Heart left ventricle (tissue), 16 donors: ENCODE measurements around the gene PTPRK. TPM values are rescaled to one million over a fixed set of nuclear protein-coding genes. Genes with fewer than 3 reads are reported as not detected.

ENCODE experiments used
- ATAC-seq, 4 donors: fragments of 200-7000 bp; cut with Tn5 transposase; one replicate each; pipeline ENCODE4 v1.9.1; 2020 to 2022; ENCODE audit warnings: moderate library complexity in 4 of 4, mild to moderate bottlenecking in 3 of 4, moderate number of reproducible peaks in 1 of 4
- DNase-seq, 5 donors: peaks; one replicate each; pipeline ENCODE4 v3.0.0-alpha.2; 2020
- H3K27ac ChIP-seq, 12 donors: fragments of 200-600 bp; sonication (generic) in 4 of 12; one replicate each; pipeline versions ENCODE4 v1.5.0 to v1.8.0; 2016 to 2022; ENCODE audit warnings: mild to moderate bottlenecking in 2 of 12
- H3K27me3 ChIP-seq, 9 donors: fragments of 200-600 bp; sonication (generic) in 2 of 9; one replicate each; pipeline versions ENCODE4 v1.5.1 to v1.8.0; 2016 to 2022; ENCODE audit warnings: mild to moderate bottlenecking in 3 of 9
- H3K36me3 ChIP-seq, 9 donors: fragments of 200-600 bp; sonication (generic) in 2 of 9; one replicate each; pipeline versions ENCODE4 v1.5.0 to v1.8.0; 2018 to 2022; ENCODE audit warnings: mild to moderate bottlenecking in 2 of 9
- H3K4me1 ChIP-seq, 12 donors: fragments of 200-600 bp; sonication (generic) in 4 of 12; one replicate each; pipeline versions ENCODE4 v1.5.0 to v1.8.0; 2016 to 2022; ENCODE audit warnings: mild to moderate bottlenecking in 3 of 12
- H3K4me3 ChIP-seq, 12 donors: fragments of 200-600 bp; sonication (generic) in 4 of 12; one replicate each; pipeline versions ENCODE4 v1.5.0 to v1.8.0; 2017 to 2022; ENCODE audit warnings: mild to moderate bottlenecking in 9 of 12, moderate library complexity in 4 of 12
- H3K9me3 ChIP-seq, 12 donors: fragments of 200-600 bp; sonication (generic) in 4 of 12; one replicate each; pipeline versions ENCODE4 v1.5.0 to v1.8.0; 2016 to 2022; ENCODE audit warnings: mild to moderate bottlenecking in 1 of 12
- CTCF ChIP-seq, 12 donors: fragments of 200-600 bp; sonication (generic) in 4 of 12; IDR thresholded peaks; one replicate each; pipeline versions ENCODE4 v1.5.0 to v1.8.0; 2018 to 2022; ENCODE audit warnings: antibody characterized with exemption in 12 of 12, mild to moderate bottlenecking in 5 of 12
- POLR2A ChIP-seq, 2 donors: fragments of 450-650 bp; IDR thresholded peaks; one replicate each; pipeline ENCODE4 v1.6.1; 2017; ENCODE audit warnings: antibody characterized with exemption in 2 of 2, mild to moderate bottlenecking in 2 of 2, moderate library complexity in 2 of 2
- WGBS, 4 donors: extraction: QIAGEN DNeasy Blood & Tissue Kit in 2 of 4; methylation state at CpG; one replicate each; pipeline versions ENCODE4 v1.1.5 to v1.1.7; 2013 to 2018; 5-methylcytosine and 5-hydroxymethylcytosine counted together
- intact Hi-C, 10 donors: fragments of 100-400 bp; cut with DNase I; formaldehyde crosslinking; loops; one replicate each; pipeline versions ENCODE4 v1.11.1 to v1.14.2; 2022
- polyA plus RNA-seq, 2 donors: library from polyadenylated mRNA; stranded (reverse); fragments of 200-250 nt; gene quantifications; one replicate each; pipeline ENCODE4 v1.2.3, GENCODE V29; 2013
- total RNA-seq, 9 donors: library from RNA; depleted of rRNA in 2 of 9; stranded (reverse); fragments of >200 nt in 2 of 9; fragmentation: NEBNext Ultra II Directional in 3 of 9; extraction: Animal tissue kit (Norgen Biotek cat#: 25700) in 3 of 9; gene quantifications; one replicate each; pipeline versions ENCODE4 v1.1.0 to v1.2.4, GENCODE V29; 2016 to 2023
- donor health status: ischemic (EF 13 %, LVEDD 7.1; RV severe dilation, severe dysfunction).
- donor health status: healthy with polysubstance abuse.
- donor health status: DM: no; HTN: yes; CAD: no.
- donor health status: DM: no; HTN: no; CAD: no.
- donor health status: ischemic (EF 25% LVEDD 6.9; RV normal size, moderate dysfunction).
- donor health status: ischemic (EF 25% LVEDD 5.7; RV mildly dilated, moderate dysfunction).
- donor health status: healthy.
- donor health status: DM: yes; HTN: yes; CAD: no.
- donor health status: ischemic (EF 35%, LVEDD 5.7; RV mildly dilated, moderate dysfunction).
- donor health status: nonischemic (EF 11% LVEDD 7.7; RV severe dilation, severe dysfunction).
- donor health status: DM: yes; HTN: yes; CAD: no.
- donor health status: PGD.
- donor health status: ischemic (EF 29% LVEDD 5.4; RV normal size, mild dysfunction).
- donor health status: nonischemic (EF 23%, LVEDD 6.1; RV moderate dilation, normal function).

PTPRK gene
- total and polyA plus RNA-seq, 11 donors, result 5.4 to 50.8 (median 38.5) TPM

GRCh38 chr6:128336436-128337095 is 183.8 kb downstream of the PTPRK start:
- no peak for DNase-seq
- H3K4me3 ChIP-seq, result no peak overlapping the region
- peaks cover 0 to 45% (median 25%) of the 10 kb centered on the region in 12 donors for H3K4me1 ChIP-seq
- ATAC-seq, result no peak
- no peaks in the 10 kb centered on the region for H3K36me3 ChIP-seq
- TF ChIP-seq POLR2A (IDR thresholded peaks at IDR 0.05), result no peak
- no peak for TF ChIP-seq CTCF (IDR thresholded peaks at IDR 0.05)
- H3K9me3 ChIP-seq, result no peaks in the 10 kb centered on the region
- intact Hi-C loops, result loop anchor here in 2 of 10 donors (5.0 to 10.0 kb wide), 3 partner anchors 86 to 181 kb away; no protein-coding TSS in a partner anchor
- WGBS, 4 donors, result 61 to 65% (median 62%) methylated on average over 3 of the region's 3 CpGs
- peak overlapping the region in 1 of 12 donors; percentile 9 for H3K27ac ChIP-seq
- H3K27me3 ChIP-seq, result no peaks in the 10 kb centered on the region

DNA sequence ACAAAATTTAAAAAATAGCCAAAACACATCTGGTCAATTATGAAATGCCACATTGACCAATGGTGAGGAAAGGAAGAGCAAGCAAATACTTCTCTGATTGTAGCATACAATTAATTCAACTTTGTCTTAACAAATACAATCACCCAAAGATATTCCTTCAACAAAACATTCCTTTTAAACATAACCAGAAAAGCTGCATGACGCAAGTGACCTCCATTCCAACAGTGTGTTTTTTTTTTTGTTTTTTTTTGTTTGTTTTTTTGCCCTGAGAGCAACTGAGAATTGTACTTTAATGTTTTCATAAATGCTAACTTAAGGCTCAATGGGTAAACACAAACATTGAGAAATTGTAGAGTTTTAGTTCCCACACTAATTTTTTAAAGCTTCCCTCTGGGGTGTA is 184.4 kb downstream of the PTPRK start:
- no peak for ATAC-seq
- Histone ChIP-seq H3K4me1 (peaks cover 0 to 45% (median 25%) of the 10 kb centered on the region in 12 donors), H3K4me3 (no peak overlapping the region), H3K27me3 (no peaks in the 10 kb centered on the region), H3K36me3 (no peaks in the 10 kb centered on the region), H3K9me3 (no peaks in the 10 kb centered on the region), H3K27ac (peak overlapping the region in 4 of 12 donors; percentile 5 to 24 (median 18))
- intact Hi-C loops, result loop anchor here in 2 of 10 donors (5.0 to 10.0 kb wide), 3 partner anchors 86 to 181 kb away; no protein-coding TSS in a partner anchor
- no peak for DNase-seq
- 71 to 86% (median 83%) methylated on average over 1 of the region's 1 CpG for whole genome bisulfite sequencing, 4 donors
- TF ChIP-seq CTCF (IDR thresholded peaks at IDR 0.05) (no peak), POLR2A (IDR thresholded peaks at IDR 0.05) (no peak)

- no peak for TF ChIP-seq POLR2A (IDR thresholded peaks at IDR 0.05)
- peak in 2 of 12 donors; percentile 4 to 14 for TF ChIP-seq CTCF (IDR thresholded peaks at IDR 0.05)
- intact Hi-C loops, result loop anchor here in 1 of 10 donors (10.0 kb wide), 1 partner anchor 151 kb away; no protein-coding TSS in a partner anchor
- Histone ChIP-seq H3K4me3 (peak overlapping the region in 2 of 12 donors; percentile 12 to 16), H3K27ac (peak overlapping the region in 3 of 12 donors; percentile 5 to 21 (median 19)), H3K9me3 (no peaks in the 10 kb centered on the region), H3K4me1 (peaks cover 0 to 28% (median 12%) of the 10 kb centered on the region in 12 donors), H3K27me3 (no peaks in the 10 kb centered on the region), H3K36me3 (no peaks in the 10 kb centered on the region)
- DNase-seq (no peak), ATAC-seq (peak in 1 of 4 donors; percentile 36)
- 40 to 53% (median 42%) methylated on average over 5 of the region's 5 CpGs for WGBS, 4 donors
Observed at GRCh38 chr6:128333581-128334223, 186.7 kb downstream of the PTPRK start.

GRCh38 chr6:128327890-128328289 is 192.5 kb downstream of the PTPRK start:
- no peak for DNase-seq
- Histone ChIP-seq H3K27me3 (no peaks in the 10 kb centered on the region), H3K27ac (no peak overlapping the region), H3K4me1 (peaks cover 0 to 21% (median 7%) of the 10 kb centered on the region in 12 donors), H3K9me3 (peaks cover 0 to 10% (median 0%) of the 10 kb centered on the region in 12 donors), H3K36me3 (no peaks in the 10 kb centered on the region), H3K4me3 (no peak overlapping the region)
- WGBS, 4 donors, result 90 to 98% (median 93%) methylated on average over 3 of the region's 3 CpGs
- intact Hi-C loops, result loop anchor here in 2 of 10 donors (5.0 to 10.0 kb wide), 2 partner anchors 263 to 591 kb away; no protein-coding TSS in a partner anchor
- ATAC-seq, result peak in 3 of 4 donors; percentile 37 to 57 (median 50)
- TF ChIP-seq POLR2A (IDR thresholded peaks at IDR 0.05) (no peak), CTCF (IDR thresholded peaks at IDR 0.05) (peak in 10 of 12 donors; percentile 20 to 55 (median 38))
